Adrenal gland (tissue), 5 donors: ENCODE results near the gene KCTD1.
A peak's percentile ranks its signal among the peaks of the same experiment; 100 is the strongest.

ENCODE experiments used
- POLR2A ChIP-seq, 2 donors: fragments of 450-650 bp; IDR thresholded peaks; one replicate each; pipeline ENCODE4 v1.6.1; 2017; ENCODE audit warnings: antibody characterized with exemption in 2 of 2, mild to moderate bottlenecking in 2 of 2, moderate library complexity in 1 of 2
- TF ChIP-seq, protein P1 (sequence below), 6 experiments: fragments of 450-650 bp in 4 of 6; fragments of 200-600 bp in 2 of 6; sonication (generic) in 1 of 6; IDR thresholded peaks; 1 replicate in 5 of 6; 2 replicates in 1 of 6; pipeline versions ENCODE4 v1.5.1 to v1.8.0; 2016 to 2021; ENCODE audit warnings: antibody characterized with exemption in 6 of 6, mild to moderate bottlenecking in 2 of 6, moderate library complexity in 1 of 6
- donor health status: DM: no; HTN: no; CAD: no.

DNA sequence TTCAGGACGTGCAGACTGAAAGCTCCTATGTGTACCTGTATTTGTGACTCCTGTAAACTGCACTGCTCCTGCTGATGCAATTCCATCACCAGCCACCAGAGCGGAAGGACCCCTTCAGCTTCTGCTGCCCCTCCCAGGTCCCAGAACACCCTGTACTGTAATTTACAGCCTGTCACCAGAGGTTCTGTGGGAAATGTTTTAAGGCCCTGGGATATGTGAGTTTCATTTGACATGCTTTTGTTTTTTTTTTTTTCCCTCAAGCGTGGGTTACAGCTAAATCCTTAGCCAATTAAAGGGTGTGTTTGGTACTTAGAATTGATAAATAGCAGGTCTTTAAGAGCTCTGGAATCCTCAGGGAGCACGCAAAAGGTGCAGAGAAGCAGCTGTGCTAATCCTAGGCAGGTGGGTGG, 79.4 kb downstream of the KCTD1 start:
- TF ChIP-seq, protein P1, sequence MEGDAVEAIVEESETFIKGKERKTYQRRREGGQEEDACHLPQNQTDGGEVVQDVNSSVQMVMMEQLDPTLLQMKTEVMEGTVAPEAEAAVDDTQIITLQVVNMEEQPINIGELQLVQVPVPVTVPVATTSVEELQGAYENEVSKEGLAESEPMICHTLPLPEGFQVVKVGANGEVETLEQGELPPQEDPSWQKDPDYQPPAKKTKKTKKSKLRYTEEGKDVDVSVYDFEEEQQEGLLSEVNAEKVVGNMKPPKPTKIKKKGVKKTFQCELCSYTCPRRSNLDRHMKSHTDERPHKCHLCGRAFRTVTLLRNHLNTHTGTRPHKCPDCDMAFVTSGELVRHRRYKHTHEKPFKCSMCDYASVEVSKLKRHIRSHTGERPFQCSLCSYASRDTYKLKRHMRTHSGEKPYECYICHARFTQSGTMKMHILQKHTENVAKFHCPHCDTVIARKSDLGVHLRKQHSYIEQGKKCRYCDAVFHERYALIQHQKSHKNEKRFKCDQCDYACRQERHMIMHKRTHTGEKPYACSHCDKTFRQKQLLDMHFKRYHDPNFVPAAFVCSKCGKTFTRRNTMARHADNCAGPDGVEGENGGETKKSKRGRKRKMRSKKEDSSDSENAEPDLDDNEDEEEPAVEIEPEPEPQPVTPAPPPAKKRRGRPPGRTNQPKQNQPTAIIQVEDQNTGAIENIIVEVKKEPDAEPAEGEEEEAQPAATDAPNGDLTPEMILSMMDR (IDR thresholded peaks at IDR 0.05), result peak; percentile 17 to 52 (median 36)
- TF ChIP-seq POLR2A (IDR thresholded peaks at IDR 0.05), result no peak
